Esophagus muscularis mucosa (tissue), 4 donors: ENCODE data around the gene SLC38A2. TPM values are rescaled to one million over a fixed set of nuclear protein-coding genes. Genes with fewer than 3 reads are reported as not detected.
"Not testable (repeated sequence)": the region's sequence is repeated elsewhere in the genome, so short reads cannot be mapped to it uniquely, and the experiment has no call there.

Experiments
- DNase-seq: peaks from one replicate; pipeline ENCODE4 v3.0.0-alpha.2; 2017; ENCODE audit errors: extremely low spot score
- H3K27ac ChIP-seq, 4 donors: fragments of 200-600 bp; sonication (generic); replicated peaks in 1 of 4; 1 replicate in 3 of 4; 2 replicates in 1 of 4; pipeline ENCODE4 v1.5.1; 2016 to 2019; ENCODE audit warnings: mild to moderate bottlenecking in 1 of 4
- H3K27me3 ChIP-seq, 4 donors: fragments of 200-600 bp; sonication (generic); one replicate each; pipeline versions ENCODE4 v1.5.1 to v1.6.0; 2016 to 2019
- H3K36me3 ChIP-seq, 4 donors: fragments of 200-600 bp; sonication (generic); one replicate each; pipeline ENCODE4 v1.5.1; 2016 to 2019
- H3K4me1 ChIP-seq, 4 donors: fragments of 200-600 bp; sonication (generic); one replicate each; pipeline ENCODE4 v1.5.1; 2016 to 2019
- H3K4me3 ChIP-seq, 4 donors: fragments of 200-600 bp; sonication (generic); 1 replicate in 2 of 4; 2 replicates in 2 of 4; pipeline ENCODE4 v1.5.1; 2016 to 2019; ENCODE audit warnings: mild to moderate bottlenecking in 4 of 4, moderate library complexity in 1 of 4
- H3K9me3 ChIP-seq, 4 donors: fragments of 200-600 bp; sonication (generic); 1 replicate in 3 of 4; 2 replicates in 1 of 4; pipeline ENCODE4 v1.5.1; 2016 to 2019
- EP300 ChIP-seq: sonication (generic); formaldehyde crosslinking; IDR thresholded peaks from one replicate; pipeline ENCODE4 v1.6.1; 2017; ENCODE audit warnings: antibody characterized with exemption
- POLR2A ChIP-seq: fragments of 450-650 bp; IDR thresholded peaks from one replicate; pipeline ENCODE4 v1.6.1; 2017; ENCODE audit warnings: antibody characterized with exemption, moderate library complexity, mild to moderate bottlenecking, low read depth
- POLR2AphosphoS5 ChIP-seq, 2 donors: sonication (generic); formaldehyde crosslinking; IDR thresholded peaks; one replicate each; pipeline ENCODE4 v1.6.1; 2017; ENCODE audit warnings: antibody characterized with exemption in 2 of 2
- WGBS: methylation state at CpG from one replicate; pipeline ENCODE4 v1.1.5; 2018; 5-methylcytosine and 5-hydroxymethylcytosine counted together
- intact Hi-C: fragments of 100-400 bp; cut with DNase I; formaldehyde crosslinking; loops from one replicate; pipeline ENCODE4 v1.15.1; 2023
- total RNA-seq, 4 donors: library from RNA; depleted of rRNA; stranded (reverse); fragments of >200 nt; gene quantifications; one replicate each; pipeline versions ENCODE4 v1.1.0 to v1.2.1, GENCODE V29; 2016
- TF ChIP-seq, protein P1 (sequence below), 3 experiments: fragments of 200-600 bp in 2 of 3; fragments of 450-650 bp in 1 of 3; sonication (generic) in 2 of 3; IDR thresholded peaks; one replicate each; pipeline ENCODE4 v1.5.1; 2017 to 2019; ENCODE audit warnings: antibody characterized with exemption in 3 of 3, mild to moderate bottlenecking in 2 of 3, moderate library complexity in 1 of 3

SLC38A2 gene
- total RNA-seq, 4 donors from 2014 or later: 177 to 241 (median 225) TPM

DNA sequence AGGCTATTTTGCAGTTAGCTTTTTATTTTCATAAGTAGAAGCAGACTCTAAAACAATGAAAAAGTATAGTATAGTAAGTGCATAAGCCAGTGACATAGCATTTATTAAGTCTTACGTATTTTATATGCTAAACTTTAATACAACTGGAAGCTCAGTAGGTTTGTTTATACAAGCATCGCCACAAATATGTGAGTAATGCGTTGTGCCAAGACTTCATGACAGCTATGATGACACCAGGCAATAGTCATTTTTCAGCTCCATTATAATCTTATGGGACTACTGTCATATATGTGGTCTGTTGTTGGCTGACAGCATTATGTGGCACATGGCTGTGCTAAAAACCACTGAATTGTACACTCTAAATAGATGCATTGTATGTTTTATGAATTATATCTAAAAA lies 40.3 kb downstream of the SLC38A2 start:
- intact Hi-C loops: no loop called here
- no peaks in the 10 kb centered on the region for H3K9me3 ChIP-seq
- H3K36me3 ChIP-seq: no peaks in the 10 kb centered on the region
- no peak overlapping the region for H3K27ac ChIP-seq
- no peaks in the 10 kb centered on the region for H3K27me3 ChIP-seq
- no peaks in the 10 kb centered on the region for H3K4me1 ChIP-seq
- H3K4me3 ChIP-seq: no peak overlapping the region
- 54% methylated on average over 3 of the region's 3 CpGs for WGBS
- TF ChIP-seq POLR2AphosphoS5 (IDR thresholded peaks at IDR 0.05) (no peak), EP300 (no peak), POLR2A (no peak)
- TF ChIP-seq, protein P1, sequence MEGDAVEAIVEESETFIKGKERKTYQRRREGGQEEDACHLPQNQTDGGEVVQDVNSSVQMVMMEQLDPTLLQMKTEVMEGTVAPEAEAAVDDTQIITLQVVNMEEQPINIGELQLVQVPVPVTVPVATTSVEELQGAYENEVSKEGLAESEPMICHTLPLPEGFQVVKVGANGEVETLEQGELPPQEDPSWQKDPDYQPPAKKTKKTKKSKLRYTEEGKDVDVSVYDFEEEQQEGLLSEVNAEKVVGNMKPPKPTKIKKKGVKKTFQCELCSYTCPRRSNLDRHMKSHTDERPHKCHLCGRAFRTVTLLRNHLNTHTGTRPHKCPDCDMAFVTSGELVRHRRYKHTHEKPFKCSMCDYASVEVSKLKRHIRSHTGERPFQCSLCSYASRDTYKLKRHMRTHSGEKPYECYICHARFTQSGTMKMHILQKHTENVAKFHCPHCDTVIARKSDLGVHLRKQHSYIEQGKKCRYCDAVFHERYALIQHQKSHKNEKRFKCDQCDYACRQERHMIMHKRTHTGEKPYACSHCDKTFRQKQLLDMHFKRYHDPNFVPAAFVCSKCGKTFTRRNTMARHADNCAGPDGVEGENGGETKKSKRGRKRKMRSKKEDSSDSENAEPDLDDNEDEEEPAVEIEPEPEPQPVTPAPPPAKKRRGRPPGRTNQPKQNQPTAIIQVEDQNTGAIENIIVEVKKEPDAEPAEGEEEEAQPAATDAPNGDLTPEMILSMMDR (IDR thresholded peaks at IDR 0.05): no peak
- DNase-seq: no peak

DNA sequence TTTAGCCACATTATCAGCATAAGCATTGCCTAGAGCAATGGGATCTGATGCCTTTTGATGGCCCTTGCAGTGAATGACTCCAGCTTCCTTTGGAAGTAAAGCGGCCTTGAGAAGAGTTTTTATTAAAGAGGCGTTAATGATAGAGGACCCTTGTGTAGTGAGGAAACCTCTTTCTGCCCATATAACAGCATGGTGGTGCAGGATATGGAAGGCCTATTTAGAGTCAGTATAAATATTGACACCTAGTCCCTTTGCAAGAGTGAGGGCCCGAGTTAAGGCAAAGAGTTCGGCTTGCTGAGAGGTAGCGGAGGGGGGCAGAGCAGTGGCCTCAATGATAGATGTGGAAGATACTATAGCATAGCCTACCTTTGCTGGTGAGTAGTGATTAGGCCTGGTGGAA lies 47.5 kb downstream of the SLC38A2 start:
- 96% methylated on average over 5 of the region's 5 CpGs for WGBS
- not testable (repeated sequence) for H3K27me3 ChIP-seq

DNA sequence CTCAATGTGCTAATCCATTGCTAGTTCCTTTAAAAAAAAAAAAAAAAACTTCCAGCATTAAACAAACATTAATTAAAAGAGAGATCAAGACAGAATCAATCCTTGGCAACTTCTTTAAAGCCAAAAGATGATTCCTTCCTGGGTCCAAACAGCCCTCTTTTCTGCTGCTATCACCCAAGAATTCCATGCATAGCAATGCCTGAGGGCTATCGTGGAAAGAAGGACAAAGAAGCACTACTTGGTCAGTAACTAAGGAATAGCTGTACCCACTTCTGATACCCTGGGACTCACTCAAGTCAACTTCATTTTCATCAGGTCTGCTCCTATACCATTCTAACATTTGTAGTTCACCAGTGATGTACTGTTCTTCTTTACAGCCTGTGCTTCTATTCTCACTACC lies 51.8 kb downstream of the SLC38A2 start:
- Histone ChIP-seq H3K9me3 (peaks cover 0 to 12% (median 6%) of the 10 kb centered on the region in 4 donors), H3K4me3 (no peak overlapping the region), H3K27ac (no peak overlapping the region), H3K27me3 (no peaks in the 10 kb centered on the region), H3K4me1 (peaks cover 0 to 9% (median 2%) of the 10 kb centered on the region in 4 donors), H3K36me3 (no peaks in the 10 kb centered on the region)
- TF ChIP-seq, protein P1 (IDR thresholded peaks at IDR 0.05): no peak
- no peak for TF ChIP-seq EP300
- no peak for TF ChIP-seq POLR2AphosphoS5 (IDR thresholded peaks at IDR 0.05)
- no peak for TF ChIP-seq POLR2A
- WGBS: 58% methylated on average over 1 of the region's 1 CpG
- no peak for DNase-seq
- intact Hi-C loops: no loop called here

More for the DNA sequence above, 47.5 kb downstream of the SLC38A2 start:
- H3K27ac ChIP-seq, DNase-seq, H3K36me3 ChIP-seq, H3K4me1 ChIP-seq, H3K9me3 ChIP-seq, H3K4me3 ChIP-seq, intact Hi-C loops: not testable (repeated sequence)

GRCh38 chr12:46318037-46318436 lies 54.5 kb downstream of the SLC38A2 start:
- WGBS: 74% methylated on average over 5 of the region's 5 CpGs
- peaks cover 0 to 10% (median 1%) of the 10 kb centered on the region in 4 donors for H3K9me3 ChIP-seq
- intact Hi-C loops: no loop called here

More at GRCh38 chr12:46318037-46318436, 54.5 kb downstream of the SLC38A2 start:
- Histone ChIP-seq H3K36me3 (no peaks in the 10 kb centered on the region), H3K4me3 (no peak overlapping the region), H3K27ac (no peak overlapping the region), H3K4me1 (peaks cover 0 to 9% (median 2%) of the 10 kb centered on the region in 4 donors), H3K27me3 (no peaks in the 10 kb centered on the region)
- TF ChIP-seq, protein P1 (IDR thresholded peaks at IDR 0.05): no peak
- TF ChIP-seq POLR2A (no peak), POLR2AphosphoS5 (IDR thresholded peaks at IDR 0.05) (no peak), EP300 (no peak)
- no peak for DNase-seq

Other genes starting within 250 kb of the SLC38A2 start
- 100 to 1,000 TPM; 173 to 200 (median 193) TPM for gene SLC38A1, start 103.7 kb downstream of the SLC38A2 start, total RNA-seq